KOPT-K1 (cell line): Measurements from ENCODE around the gene APBA3.

ENCODE experiments used
- H3K27ac ChIP-seq: fragments of 200-600 bp; sonication (generic); 2 replicates; pipeline ENCODE4 v1.5.1; 2016; ENCODE audit warnings: antibody characterized with exemption, mild to moderate bottlenecking, low read depth, low read length; ENCODE audit not compliant: poor library complexity, severe bottlenecking
- H3K36me3 ChIP-seq: fragments of 200-600 bp; sonication (generic); 2 replicates; pipeline ENCODE4 v1.5.1; 2017; ENCODE audit warnings: antibody characterized with exemption, mild to moderate bottlenecking, low read length, moderate library complexity; ENCODE audit not compliant: insufficient read depth
- H3K9me3 ChIP-seq: fragments of 200-600 bp; sonication (generic); 2 replicates; pipeline ENCODE4 v1.5.1; 2017; ENCODE audit warnings: antibody characterized with exemption, low read length, mild to moderate bottlenecking; ENCODE audit not compliant: insufficient read depth, poor library complexity, severe bottlenecking

APBA3 gene

GRCh38 chr19:3708207-3708931, 53.1 kb downstream of the APBA3 start, which contains the start of gene TJP3:
Gene TJP3 (plus strand): TSS chr19:3708384. CDS start chr19:3728433, 20,049 bp downstream.
- Histone ChIP-seq H3K27ac (no peak within 1 kb of the TSS), H3K9me3 (no peaks in the 10 kb centered on the region)

GRCh38 chr19:3707868-3708206, 53.7 kb downstream of the APBA3 start:
- Histone ChIP-seq H3K9me3 (no peaks in the 10 kb centered on the region), H3K27ac (no peak overlapping the region)

More at GRCh38 chr19:3708207-3708931, 53.1 kb downstream of the APBA3 start, which contains the start of gene TJP3:
- H3K36me3 ChIP-seq, result no peaks in the 10 kb centered on the region

GRCh38 chr19:3701200-3701599, 60.3 kb downstream of the APBA3 start:
- H3K9me3 ChIP-seq, result no peaks in the 10 kb centered on the region
- H3K36me3 ChIP-seq, result no peaks in the 10 kb centered on the region
- H3K27ac ChIP-seq, result no peak overlapping the region

More at GRCh38 chr19:3707868-3708206, 53.7 kb downstream of the APBA3 start:
- no peaks in the 10 kb centered on the region for H3K36me3 ChIP-seq
